ENCODE results near the gene ATP6V0E2.
A peak's percentile ranks its signal among the peaks of the same experiment; 100 is the strongest.

ATP6V0E2 gene

DNA sequence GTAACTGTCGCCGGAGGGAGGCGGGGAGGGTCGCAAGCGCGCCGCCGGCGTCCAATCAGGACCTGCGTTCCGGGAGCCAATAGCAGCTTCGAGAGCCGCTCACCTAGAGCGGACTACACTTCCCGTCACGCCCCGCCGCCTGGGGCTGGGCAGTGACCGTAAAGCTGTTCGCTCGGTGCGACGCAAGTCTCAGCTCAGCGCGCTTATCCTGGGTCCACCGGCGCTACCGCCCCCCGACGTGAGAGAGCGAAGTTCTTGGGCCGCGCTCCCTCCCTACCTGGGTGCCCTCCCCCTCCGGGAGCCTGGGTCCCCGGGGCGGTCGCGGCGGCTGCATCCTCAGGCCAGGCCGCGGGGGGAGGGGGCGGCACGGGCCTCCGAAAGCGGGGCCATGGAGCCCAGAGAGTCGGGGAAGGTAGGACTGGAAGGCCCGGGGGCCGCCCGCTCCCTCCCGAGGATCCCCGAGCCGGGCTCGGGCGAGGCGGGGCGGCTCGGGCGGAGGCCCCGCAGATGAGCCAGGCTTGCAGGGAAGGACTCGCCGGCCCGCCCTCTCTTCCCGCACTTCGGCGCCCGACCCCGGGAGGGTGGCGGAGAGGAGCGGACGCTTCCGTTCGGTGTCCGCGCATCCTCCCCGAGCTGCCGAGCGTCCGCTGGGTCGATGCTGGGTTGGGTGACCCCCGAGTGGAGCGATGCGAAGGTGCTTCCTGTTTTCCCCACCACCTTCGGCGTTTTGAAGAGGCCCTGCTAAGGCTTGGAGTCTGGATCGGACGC is 35.4 kb upstream of the ATP6V0E2 start, which contains the start of gene ZNF862:
Gene ZNF862 (plus strand): TSS at position 152 of the 768 bp plus-strand sequence. CDS start 237 bp downstream, at position 389.
- DNase-seq (ENCODE audit: extremely low read depth in 1 of 2, low read depth in 1 of 2) = peak; percentile 93 to 96

GRCh38 chr7:149838992-149839408 is 34.8 kb upstream of the ATP6V0E2 start:
- DNase-seq (ENCODE audit: extremely low read depth in 1 of 2, low read depth in 1 of 2) = no peak

GRCh38 chr7:149839933-149840332 is 33.8 kb upstream of the ATP6V0E2 start:
- no peak for DNase-seq (ENCODE audit: extremely low read depth in 1 of 2, low read depth in 1 of 2)

- DNase-seq (ENCODE audit: extremely low read depth in 1 of 2, low read depth in 1 of 2) = no peak
Observed at GRCh38 chr7:149843566-149843965, 30.2 kb upstream of the ATP6V0E2 start.

GRCh38 chr7:149844445-149844844 is 29.3 kb upstream of the ATP6V0E2 start:
- no peak for DNase-seq (ENCODE audit: extremely low read depth in 1 of 2, low read depth in 1 of 2)

GRCh38 chr7:149845257-149845980 is 28.4 kb upstream of the ATP6V0E2 start:
- no peak for DNase-seq (ENCODE audit: extremely low read depth in 1 of 2, low read depth in 1 of 2)

DNA sequence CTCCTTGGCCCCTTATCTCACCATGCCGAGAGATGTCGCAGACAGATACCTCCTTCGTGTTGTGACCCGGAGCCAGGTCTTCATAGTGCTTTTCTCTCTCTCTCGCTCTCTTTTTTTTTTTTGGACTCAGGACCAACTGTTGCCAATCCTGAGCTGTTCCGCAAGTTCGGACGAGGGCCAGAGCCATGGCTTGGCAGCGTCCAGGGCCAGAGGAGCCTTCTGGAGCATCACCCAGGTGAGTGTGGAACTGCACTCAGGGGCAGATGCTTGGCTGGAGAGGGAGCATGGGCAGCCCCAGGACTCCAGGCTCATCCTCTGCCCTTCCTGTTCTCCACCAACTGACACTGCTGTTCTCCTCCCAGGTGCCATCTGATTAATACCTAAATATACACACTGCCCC is 27.7 kb upstream of the ATP6V0E2 start:
- DNase-seq (ENCODE audit: extremely low read depth in 1 of 2, low read depth in 1 of 2) = no peak

DNA sequence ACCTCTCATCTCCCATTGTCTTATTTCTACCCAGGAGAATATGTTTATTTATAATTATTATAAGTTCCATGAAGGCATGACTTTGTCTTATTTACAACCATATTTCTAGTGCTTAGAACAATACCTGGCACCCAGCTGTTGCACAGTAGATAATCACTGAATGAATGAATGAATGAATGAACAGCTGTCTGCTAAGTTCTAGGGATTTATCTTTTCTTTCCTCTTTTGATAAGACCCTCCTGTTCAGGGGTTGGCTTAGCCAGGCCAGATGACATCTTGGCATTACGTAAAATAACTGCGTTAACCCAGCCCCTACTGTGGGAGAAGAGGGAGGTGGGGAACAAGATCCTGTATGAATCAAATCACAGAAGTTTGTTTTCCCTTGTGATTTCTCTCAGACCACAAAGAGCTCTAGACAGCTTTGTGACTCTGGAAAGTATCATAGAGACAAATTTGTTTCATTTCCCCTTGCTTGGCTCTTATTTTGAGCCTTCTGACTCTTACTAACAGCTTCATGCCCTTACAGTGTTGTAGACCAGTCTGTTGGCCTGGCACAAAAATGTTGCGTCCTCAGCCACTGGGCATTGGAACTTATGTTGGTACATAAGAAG is 27.2 kb upstream of the ATP6V0E2 start:
- no peak for DNase-seq (ENCODE audit: extremely low read depth in 1 of 2, low read depth in 1 of 2)

DNA sequence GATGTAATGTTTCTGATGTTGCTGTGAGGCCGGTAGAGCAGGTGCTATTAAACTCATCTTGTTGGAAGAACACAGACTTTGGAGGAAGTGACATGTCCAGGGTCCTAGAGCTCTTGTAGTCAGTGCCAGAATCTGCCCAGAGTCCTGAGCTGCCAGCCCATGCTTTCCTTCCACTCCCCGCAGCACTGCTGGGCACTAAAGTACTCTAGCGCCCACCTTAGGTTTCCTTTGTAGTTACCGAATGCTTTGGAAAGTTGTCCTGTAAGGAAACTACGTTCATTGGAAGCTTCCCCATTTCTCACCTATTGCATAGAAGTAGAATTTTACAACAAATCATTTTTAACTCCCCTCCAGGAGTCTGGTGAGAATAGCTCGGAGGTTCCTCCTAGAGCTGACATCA is 24.6 kb upstream of the ATP6V0E2 start:
- no peak for DNase-seq (ENCODE audit: extremely low read depth in 1 of 2, low read depth in 1 of 2)

DNA sequence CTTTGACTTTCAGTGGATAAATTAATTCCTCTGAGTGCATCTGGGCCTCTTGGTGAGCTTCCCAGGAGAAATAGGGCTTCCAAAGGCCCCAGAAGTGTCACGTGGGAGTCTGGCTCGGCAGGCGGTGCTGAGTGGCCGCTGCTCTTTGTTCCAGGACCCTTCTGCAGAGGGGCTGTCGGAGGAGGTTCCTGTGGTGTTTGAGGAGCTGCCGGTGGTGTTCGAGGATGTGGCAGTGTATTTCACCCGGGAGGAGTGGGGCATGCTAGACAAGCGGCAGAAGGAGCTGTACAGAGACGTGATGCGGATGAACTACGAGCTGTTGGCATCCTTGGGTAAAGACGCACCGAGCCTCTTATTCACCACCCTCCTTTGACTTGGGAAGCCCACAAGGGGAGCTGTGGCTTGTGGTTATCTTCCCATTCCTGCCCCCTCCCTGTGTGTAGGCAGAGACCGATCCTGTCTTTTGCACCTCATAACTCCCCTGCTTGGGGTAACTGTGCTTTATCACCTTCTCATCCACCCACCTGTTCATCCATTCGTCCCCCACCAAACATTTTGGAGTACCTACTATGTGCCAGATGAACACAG is 23.7 kb upstream of the ATP6V0E2 start:
- no peak for DNase-seq (ENCODE audit: extremely low read depth in 1 of 2, low read depth in 1 of 2)

DNA sequence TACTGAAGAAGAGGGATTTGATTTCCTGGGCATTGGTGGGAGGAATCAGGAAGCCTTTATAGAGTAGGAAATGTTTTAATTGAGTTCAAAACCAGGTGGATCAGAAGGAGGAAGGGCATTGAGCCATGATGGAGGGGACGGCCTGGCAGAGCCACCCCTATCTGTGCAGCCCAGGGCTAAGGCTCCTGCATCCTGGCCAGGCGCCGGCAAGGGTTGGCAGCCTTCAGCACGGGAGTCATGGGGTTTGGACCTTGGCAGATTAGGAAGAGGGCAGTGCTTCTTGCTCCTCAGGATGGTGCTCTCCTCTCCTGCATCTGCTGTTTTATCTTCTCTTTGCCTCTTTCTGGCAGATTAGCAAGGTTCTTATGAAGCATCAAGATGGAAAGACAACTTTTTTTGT is 23.1 kb upstream of the ATP6V0E2 start:
- no peak for DNase-seq (ENCODE audit: extremely low read depth in 1 of 2, low read depth in 1 of 2)

DNA sequence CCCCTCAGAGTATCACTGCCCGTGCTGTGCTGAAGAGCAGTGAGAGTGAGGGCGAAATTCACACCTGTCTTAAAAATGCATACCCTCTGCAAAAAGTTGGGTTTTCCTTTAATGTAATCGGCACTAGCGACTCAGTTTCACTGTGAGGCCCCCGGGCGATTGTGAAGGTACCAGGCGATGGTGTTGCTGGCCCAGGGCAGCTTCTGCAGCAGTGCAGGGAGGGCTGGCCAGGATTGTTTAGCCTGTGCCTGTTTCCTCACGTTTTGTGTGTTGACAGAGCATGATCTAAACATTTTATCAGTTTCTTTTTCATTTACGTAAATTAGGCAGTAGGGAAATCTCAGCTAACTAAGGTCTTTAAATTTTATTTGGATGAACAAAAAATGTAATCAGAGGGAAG is 22.3 kb upstream of the ATP6V0E2 start:
- no peak for DNase-seq (ENCODE audit: extremely low read depth in 1 of 2, low read depth in 1 of 2)

GRCh38 chr7:149853157-149853556 is 20.6 kb upstream of the ATP6V0E2 start:
- DNase-seq (ENCODE audit: extremely low read depth in 1 of 2, low read depth in 1 of 2) = no peak

DNA sequence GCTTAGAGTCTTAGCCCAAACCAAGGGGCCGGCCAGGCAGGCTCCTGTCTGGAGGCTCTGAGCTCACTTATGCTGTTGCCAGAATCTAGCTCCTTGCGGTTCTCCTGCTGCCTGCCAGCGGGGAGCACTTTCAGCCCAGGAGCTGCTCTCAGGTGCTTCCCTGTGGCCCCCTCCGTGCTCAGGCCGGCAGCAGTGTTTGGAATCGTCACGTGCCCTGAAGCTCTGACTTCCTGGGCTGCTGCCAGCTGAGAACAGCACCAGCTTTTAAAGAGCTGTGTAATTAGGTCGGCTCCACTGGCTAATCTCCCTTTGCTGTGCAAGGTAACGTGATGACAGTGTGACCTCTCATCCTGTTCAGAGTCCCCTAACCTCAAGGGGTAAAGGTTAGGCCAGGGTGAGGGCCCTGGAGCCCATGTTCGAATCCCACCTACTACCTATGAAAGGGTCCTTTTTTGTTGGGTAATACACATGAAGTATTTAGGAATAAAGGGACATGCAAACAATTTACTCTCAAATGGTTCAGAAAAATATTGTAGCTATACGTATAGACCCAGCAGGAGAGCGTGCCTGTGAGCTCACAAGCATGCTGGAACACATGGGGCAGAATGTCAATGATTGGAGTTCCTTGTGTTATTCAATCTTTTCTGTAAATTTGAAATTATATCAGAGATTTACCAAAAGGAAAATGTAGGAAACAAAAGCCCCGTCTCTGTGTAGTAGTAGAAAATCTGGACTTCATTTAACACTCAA is 19.0 kb upstream of the ATP6V0E2 start:
- no peak for DNase-seq (ENCODE audit: extremely low read depth in 1 of 2, low read depth in 1 of 2)

- DNase-seq (ENCODE audit: extremely low read depth in 1 of 2, low read depth in 1 of 2) = no peak
Observed at GRCh38 chr7:149855361-149856305, 18.1 kb upstream of the ATP6V0E2 start.

DNA sequence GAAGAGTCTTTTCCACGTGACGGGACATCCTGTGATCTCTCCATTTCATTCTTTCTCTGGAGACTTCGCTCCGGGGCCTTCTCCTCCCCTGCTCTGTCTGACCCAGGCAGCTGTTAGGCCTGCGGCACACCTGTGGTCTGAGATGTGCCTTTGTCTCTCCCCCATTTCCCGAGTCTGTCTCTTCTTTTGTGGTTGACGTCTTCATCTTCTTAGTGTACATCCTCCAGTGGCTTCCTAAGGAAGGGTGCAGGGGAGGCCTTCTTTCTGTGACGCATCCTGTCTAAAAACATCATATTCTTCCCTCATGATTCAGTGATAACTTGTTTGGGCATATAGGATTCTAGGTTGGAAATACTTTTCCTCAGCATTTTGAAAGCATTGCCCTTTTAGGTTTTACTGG is 17.2 kb upstream of the ATP6V0E2 start:
- DNase-seq (ENCODE audit: extremely low read depth in 1 of 2, low read depth in 1 of 2) = no peak

DNA sequence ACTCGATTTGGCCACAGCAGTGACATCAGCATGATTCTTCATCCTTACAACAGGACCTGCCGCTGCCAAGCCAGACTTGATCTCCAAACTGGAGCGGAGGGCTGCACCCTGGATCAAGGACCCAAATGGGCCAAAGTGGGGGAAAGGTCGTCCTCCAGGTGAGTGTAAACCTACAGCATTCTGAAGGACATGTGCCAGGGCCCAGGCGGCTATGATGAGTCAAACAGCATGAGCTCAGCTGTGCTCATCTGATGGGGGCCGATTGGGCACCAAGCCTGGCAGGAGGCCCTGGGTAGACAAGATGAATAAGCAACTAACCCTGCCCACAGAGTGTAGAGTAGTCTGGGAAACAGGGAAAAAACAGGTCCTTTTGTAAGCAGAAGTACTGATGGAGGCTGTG is 14.4 kb upstream of the ATP6V0E2 start:
- DNase-seq (ENCODE audit: extremely low read depth in 1 of 2, low read depth in 1 of 2) = no peak

DNA sequence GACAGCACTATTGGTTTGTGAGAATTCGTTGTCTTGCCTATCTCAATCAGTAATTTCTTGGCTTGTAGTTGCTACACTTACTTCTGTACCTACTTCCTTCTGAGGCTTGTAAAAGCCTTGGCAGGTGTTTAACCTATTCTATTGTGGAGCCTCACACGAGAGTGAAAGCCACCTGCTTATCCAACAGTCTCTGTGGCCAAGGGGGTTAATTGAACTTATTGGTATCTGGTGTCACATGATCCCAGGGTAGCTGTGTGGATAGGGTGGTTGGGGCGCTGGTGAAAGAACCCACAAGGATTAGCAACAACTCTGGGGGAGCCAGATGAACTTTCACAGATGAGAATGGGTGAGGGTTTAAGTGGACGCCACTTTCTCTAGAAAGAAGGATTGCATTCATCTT is 13.9 kb upstream of the ATP6V0E2 start:
- DNase-seq (ENCODE audit: extremely low read depth in 1 of 2, low read depth in 1 of 2) = no peak

DNA sequence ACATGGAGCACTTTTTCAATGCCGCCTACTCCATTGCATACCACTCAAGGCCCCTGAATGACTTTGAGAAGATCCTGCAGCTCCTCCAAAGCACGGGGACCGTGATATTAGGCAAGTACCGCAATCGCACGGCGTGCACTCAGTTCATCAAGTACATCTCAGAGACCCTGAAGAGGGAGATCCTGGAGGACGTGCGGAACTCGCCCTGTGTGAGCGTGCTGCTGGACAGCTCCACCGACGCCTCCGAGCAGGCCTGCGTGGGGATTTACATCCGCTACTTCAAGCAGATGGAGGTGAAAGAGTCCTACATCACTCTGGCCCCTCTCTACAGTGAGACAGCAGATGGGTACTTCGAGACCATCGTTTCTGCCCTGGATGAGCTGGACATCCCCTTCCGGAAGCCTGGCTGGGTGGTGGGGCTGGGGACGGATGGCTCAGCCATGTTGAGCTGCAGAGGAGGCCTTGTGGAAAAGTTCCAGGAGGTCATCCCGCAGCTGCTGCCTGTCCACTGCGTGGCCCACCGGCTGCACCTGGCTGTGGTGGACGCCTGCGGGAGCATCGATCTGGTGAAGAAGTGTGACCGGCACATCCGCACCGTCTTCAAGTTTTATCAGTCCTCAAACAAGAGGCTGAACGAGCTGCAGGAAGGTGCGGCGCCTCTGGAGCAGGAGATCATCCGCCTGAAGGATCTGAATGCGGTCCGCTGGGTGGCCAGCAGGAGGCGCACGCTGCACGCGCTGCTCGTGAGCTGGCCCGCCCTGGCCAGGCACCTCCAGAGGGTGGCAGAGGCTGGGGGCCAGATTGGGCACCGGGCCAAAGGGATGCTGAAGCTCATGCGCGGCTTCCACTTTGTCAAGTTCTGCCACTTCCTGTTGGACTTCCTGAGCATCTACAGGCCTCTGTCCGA is 12.7 kb upstream of the ATP6V0E2 start:
- no peak for DNase-seq (ENCODE audit: extremely low read depth in 1 of 2, low read depth in 1 of 2)
